CD4-positive, alpha-beta T cell treated with Interleukin-10 for 1 hour (primary cell): ENCODE results near the gene NOSIP.

Experiments used
- DNase-seq: peaks from one replicate; pipeline ENCODE4 v3.0.0-alpha.2; 2020

The NOSIP gene

DNA sequence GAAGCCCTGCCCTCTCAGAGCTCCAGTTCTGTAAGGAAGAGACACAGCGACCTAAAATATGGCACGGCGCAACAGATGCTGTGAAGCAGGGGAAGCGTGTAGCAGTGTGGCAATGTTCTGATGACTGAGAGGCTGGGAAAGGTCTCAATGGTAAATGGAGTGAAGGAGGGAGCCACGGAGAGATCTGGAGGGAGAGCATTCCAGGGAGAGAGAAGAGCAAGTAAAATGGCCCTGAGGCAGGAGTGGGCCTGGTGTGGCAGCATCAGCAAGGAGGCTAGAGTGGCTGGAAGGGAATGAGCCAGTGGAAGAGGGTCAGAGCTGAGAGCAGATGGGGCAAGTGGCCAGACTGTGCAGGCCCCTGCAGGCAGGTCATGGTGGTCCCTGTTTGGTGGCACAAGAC, 36.2 kb downstream of the NOSIP start:
- no peak for DNase-seq

GRCh38 chr19:49543032-49543431, 37.3 kb downstream of the NOSIP start:
- no peak for DNase-seq

- no peak for DNase-seq
These were observed 37.9 kb downstream of the NOSIP start for GRCh38 chr19:49542446-49542845.

DNA sequence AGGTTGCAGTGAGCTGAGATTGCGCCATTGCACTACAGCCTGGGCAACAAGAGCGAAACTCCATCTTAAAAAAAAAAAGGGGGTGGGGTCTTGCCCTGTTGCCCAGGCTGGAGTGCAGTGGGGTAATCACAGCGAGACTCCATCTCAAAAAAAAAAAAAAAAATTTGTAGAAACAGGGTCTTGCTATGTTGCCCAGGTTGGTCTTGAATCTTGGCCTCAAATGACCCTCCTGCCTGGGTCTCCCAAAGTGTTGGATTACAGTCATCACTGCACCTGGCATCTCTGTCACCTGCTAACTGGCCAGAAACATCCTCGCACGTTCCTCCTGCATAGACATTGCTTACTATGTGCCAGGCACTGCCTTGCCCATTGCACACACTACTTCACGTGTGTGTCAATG, 38.4 kb downstream of the NOSIP start:
- DNase-seq = no peak

GRCh38 chr19:49539192-49539952, 41.0 kb downstream of the NOSIP start:
- no peak for DNase-seq

DNA sequence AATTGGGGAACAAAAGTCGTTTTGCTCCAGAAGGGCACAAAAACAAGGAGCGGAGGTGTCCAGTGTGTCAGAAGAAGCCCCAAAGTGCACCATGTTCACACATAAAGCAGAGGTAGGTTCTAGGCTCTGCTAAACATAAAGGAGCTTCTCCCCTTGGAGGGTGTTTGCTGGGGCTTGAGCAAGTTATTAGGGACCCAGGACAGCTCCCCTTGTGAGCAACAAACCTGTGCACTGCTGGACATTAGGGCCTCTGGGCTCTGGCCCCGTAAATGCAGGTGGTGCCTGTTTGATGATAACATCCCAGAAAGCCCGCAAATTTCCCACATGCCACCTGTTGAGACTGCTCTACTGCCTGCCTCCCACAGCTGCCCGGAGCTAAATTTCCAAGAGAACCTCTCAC, 41.7 kb downstream of the NOSIP start:
- DNase-seq = no peak

GRCh38 chr19:49536921-49537462, 43.4 kb downstream of the NOSIP start:
- DNase-seq = no peak

DNA sequence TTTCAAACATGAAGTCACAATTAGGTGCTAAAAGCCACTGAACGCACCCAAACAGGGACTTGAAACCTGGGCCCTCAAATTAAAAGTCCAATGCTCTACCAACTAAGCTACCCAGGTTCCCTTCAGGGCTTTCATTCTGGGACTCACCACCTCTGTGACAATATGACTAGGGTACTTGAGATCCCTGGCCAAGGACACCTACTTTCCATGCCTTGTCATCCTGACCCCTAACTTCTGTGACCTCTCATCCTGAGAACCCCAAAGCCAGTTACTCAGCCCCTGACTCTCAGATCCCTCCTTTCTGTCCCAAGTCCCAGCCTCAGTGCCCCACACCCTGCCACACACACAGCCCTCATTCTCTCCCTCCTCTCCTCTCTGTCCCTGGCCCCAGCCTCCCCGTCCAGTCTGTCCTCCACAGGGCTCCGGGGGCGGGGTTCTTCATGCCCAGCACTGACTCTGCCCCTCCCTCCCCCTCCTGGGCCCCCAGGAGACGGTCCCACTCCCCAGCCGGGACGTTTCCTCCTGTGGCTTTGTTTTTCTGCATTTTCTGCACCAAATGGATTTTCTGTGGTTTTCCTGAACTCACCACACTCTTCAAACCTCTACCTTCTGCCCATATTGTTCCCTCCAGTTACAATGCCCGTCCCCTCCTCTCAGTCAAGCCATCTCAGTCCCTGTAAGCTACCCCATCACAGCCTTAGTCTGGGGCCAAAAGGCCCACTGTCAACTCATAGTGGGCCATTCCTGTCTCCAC, 45.5 kb downstream of the NOSIP start:
- no peak for DNase-seq

- peak; percentile 84 for DNase-seq
These were observed 46.5 kb downstream of the NOSIP start for GRCh38 chr19:49533551-49534488.

- no peak for DNase-seq
These were observed 49.6 kb downstream of the NOSIP start for GRCh38 chr19:49530708-49531107.

- DNase-seq = no peak
These were observed 52.1 kb downstream of the NOSIP start for GRCh38 chr19:49528211-49528771.

DNA sequence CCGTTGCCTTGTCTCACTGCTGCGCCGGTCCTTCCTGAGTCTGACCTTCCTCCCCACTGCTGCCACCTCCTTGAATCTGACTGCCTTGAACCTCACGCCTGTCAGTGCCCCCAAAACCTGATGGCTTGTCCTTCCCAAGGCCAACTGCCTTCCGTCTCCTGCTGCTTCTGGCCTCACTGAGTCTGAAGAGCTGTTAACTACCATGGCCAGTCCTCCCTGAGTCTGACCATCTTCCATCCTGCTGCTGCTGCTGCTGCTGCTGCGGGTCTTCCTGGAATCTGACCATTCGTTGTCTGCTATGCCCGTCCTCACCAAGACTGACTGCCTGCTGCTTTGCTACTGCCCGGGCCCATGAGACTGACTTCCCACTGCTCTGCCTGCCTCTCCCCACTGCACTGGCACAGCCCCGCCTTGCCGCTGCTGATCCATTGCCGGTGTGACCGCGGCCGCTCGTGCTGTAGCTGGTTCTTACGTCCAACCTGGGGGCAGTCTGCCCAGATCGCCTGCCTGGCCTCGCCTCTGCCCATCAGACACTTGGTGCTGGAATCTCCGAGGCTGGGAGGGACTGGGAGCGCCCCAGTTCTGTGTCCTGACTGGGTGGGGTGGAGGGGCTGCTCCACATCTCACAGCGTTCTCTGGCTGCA, 55.4 kb downstream of the NOSIP start:
- DNase-seq = no peak

DNA sequence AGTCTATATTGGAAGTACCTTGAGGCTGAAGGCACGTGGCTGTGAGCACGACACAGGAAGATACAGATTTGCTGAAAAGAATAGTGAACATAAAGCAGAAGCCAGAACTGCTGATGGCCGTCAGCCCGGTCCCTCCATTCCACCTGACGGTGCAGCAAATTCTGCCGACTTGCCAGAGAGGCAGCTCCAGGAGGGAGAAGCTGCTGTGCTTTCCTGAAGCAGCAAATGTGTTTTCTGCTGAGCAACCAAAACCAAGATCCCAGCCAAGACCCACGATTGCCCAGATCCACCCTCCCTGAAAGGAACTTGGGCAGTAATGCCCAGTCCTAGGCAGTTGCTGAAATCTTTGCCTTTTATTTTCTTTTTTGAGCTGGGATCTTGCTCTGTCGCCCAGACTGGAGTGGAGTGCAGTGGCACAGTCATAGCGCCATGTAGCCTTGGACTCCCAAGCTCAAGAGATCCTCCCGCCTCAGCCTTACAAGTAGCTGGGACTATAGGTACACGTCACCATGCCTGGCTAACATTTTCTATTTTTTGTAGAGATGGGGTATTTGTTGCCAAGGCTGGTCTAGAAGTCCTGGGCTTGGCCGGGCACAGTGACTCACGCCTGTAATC, 59.5 kb downstream of the NOSIP start:
- DNase-seq = no peak

DNA sequence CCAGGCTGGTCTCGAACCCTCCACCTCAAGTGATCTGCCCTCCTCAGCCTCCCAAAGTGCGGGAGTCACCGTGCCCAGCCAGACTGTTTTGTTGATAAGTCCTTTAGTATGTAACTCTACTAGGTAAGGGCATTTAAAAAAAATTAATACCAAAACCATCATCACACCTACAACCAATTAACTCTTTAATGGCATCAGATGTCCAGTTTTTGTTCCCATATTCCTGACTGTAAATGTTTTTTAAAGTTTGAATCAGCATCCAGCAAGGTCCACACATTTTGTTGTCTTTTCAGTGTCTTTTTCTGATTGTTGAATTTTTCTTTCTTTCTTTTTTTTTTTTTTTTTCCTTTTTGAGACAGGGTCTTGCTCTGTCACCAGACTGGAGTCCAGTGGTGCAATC, 62.3 kb downstream of the NOSIP start:
- DNase-seq = no peak

DNA sequence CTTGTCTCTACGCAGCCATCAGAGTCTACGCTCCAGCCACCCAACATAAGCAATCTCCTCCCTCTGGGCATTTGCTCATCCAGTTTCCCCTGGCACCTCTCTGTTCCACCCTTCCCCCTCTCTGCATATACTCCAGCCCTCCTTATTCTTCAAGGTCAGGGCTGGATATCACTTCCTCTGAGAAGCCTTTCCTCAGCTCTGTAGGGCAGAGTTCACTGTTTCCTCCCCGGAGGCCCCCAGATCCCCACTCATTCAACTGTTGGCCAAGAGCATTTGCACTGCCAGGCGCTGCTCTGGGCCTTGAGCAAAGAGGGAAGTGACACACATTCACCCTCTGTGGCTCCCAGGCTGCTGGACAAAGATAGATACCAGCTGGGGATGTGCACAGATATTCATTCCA, 64.6 kb downstream of the NOSIP start:
- no peak for DNase-seq

DNA sequence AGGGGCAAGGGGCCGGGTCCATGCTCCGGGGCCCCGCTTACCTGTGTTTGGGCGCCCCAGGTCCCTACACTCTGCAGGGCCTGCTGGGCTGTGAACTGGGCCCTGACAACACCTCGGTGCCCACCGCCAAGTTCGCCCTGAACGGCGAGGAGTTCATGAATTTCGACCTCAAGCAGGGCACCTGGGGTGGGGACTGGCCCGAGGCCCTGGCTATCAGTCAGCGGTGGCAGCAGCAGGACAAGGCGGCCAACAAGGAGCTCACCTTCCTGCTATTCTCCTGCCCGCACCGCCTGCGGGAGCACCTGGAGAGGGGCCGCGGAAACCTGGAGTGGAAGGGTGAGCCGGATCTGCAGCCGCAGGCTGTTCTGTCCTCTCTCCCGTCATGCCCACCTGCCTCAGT, 66.2 kb downstream of the NOSIP start:
- DNase-seq = no peak

- no peak for DNase-seq
These were observed 66.6 kb downstream of the NOSIP start for GRCh38 chr19:49513746-49514118.

- DNase-seq = peak; percentile 32
These were observed 67.2 kb downstream of the NOSIP start for GRCh38 chr19:49512970-49513745.

DNA sequence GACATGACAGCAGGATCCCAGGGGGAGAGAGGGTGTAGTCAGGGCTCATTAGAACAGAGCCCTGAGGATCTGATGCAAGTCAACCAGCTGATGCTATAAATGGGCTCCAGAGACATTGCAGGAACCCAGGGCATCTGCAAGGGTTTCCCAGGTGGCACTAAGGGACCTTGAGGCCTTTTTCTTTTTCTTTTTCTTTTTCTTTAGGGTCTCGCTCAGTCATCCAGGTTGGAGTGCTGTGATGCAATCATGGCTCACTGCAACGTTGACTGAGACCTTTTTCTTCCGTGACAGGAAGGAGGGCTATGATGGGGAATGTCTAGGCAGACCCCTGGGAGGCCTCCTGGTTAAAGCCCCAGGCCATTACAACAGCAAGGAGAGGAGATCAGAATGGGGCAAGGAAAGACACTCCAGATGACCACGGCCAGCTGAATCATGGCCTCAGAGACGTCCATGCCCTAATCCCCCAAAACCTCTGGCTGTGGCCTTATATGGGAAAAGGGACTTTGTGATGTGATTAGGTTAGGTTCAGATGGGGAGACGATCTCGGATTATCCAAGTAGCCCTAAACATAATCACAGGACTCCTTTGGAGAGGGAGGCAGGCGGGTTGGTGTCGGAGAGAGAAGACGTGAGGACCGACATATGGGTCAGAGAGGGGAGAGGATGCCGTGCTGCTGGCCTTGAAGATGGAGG, 72.4 kb downstream of the NOSIP start:
- DNase-seq = no peak

GRCh38 chr19:49506575-49507105, 73.7 kb downstream of the NOSIP start:
- DNase-seq = peak; percentile 87
